ENCODE measurements around the gene GRM8.

Gene GRM8

DNA sequence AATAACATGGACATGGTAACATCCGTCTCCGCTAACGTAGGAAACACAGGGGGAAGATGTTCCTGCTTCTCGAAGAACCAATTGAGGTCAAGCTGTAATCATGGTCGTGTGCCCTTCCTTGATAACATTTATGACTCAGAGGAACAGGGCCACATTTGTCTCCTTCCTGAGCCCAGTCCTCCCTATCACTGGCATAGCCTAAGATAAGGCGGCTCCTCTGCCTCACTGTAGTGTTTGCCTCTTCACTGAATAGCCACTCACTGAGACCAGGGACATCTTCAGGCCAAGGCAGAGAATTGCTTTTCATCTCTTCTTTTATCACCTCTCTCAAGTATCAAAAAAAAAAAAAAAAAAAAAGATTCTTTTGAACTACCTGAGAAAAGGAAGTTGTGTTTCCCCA lies 5.4 kb upstream of the GRM8 start:
- DNase-seq (ENCODE audit: low read depth) = no peak
- H3K4me3 ChIP-seq (ENCODE audit: low read length) = no peak overlapping the region
- TF ChIP-seq, protein P1, sequence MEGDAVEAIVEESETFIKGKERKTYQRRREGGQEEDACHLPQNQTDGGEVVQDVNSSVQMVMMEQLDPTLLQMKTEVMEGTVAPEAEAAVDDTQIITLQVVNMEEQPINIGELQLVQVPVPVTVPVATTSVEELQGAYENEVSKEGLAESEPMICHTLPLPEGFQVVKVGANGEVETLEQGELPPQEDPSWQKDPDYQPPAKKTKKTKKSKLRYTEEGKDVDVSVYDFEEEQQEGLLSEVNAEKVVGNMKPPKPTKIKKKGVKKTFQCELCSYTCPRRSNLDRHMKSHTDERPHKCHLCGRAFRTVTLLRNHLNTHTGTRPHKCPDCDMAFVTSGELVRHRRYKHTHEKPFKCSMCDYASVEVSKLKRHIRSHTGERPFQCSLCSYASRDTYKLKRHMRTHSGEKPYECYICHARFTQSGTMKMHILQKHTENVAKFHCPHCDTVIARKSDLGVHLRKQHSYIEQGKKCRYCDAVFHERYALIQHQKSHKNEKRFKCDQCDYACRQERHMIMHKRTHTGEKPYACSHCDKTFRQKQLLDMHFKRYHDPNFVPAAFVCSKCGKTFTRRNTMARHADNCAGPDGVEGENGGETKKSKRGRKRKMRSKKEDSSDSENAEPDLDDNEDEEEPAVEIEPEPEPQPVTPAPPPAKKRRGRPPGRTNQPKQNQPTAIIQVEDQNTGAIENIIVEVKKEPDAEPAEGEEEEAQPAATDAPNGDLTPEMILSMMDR (IDR thresholded peaks at IDR 0.05; ENCODE audit: insufficient read depth, low read depth, low read length, missing control alignments) = no peak

GRCh38 chr7:127257086-127257485 lies 4.3 kb upstream of the GRM8 start:
- TF ChIP-seq, protein P1 (IDR thresholded peaks at IDR 0.05; ENCODE audit: insufficient read depth, low read depth, low read length, missing control alignments) = no peak
- no peak for DNase-seq (ENCODE audit: low read depth)
- H3K4me3 ChIP-seq (ENCODE audit: low read length) = no peak overlapping the region

DNA sequence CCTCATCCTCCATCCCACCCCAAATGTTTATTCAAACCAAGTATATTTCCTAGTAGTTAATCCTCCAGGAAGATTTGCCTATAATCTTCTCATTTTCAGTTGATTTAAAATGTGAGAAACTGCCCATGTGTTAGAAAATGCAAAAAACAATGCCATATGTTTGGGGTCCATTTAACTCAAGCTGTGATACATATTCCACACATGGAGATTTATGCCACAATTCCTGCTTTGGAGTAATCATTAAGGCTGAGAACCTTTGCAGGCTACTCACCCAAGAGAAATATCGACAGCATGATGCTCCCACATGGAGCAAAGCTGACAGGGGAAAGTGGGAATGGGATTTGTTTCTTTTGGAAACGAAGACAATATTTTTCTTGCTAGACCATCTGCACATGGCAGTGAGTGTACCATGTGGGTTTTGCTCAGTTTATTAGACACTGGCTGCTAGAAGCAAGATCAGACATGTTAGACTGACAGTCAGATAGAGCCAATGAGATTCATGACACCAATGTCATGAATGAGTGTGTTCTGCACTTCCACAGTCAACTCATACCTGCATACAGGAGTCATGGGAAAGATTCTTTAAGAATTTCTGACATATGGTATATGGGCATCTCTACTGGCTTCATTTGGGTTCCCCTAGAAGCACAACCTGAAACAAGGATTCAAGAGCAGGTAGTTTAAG lies 3.4 kb upstream of the GRM8 start:
- no peak overlapping the region for H3K4me3 ChIP-seq (ENCODE audit: low read length)
- DNase-seq (ENCODE audit: low read depth) = peak; percentile 70
- TF ChIP-seq, protein P1 (IDR thresholded peaks at IDR 0.05; ENCODE audit: insufficient read depth, low read depth, low read length, missing control alignments) = no peak

DNA sequence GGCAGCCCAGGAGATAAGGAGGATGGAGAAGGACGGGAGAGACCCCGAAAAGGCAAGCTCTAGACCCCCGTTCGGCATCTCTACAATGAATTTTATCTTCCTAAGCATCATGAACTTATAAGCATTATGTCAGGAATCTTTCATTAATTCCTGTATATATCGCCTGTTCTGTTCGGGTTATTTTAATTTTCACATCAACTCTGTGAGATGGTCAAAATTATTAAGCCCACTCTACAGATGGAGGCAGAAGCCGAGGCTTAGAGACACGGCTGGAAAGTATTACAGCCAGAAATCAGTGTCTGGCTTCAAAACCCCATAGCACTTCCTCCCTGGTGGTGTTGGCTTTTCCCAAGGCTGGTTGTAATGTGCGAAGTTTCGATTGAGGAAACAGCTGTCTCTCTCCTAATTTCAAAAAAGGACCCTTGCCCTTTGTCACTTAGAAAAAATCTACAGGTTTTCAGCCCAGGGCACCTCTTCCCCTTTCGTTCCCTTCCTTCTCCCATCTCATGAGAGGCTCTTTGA lies 1.5 kb upstream of the GRM8 start:
- DNase-seq (ENCODE audit: low read depth) = no peak
- H3K4me3 ChIP-seq (ENCODE audit: low read length) = no peak overlapping the region

GRCh38 chr7:127253281-127254162 lies 781 bp upstream of the GRM8 start:
- TF ChIP-seq, protein P1 (IDR thresholded peaks at IDR 0.05; ENCODE audit: insufficient read depth, low read depth, low read length, missing control alignments) = peak; percentile 62
- H3K4me3 ChIP-seq (ENCODE audit: low read length) = peak overlapping the region; percentile 64
- DNase-seq (ENCODE audit: low read depth) = peak; percentile 56

More for the DNA sequence above, 1.5 kb upstream of the GRM8 start:
- TF ChIP-seq, protein P1 (IDR thresholded peaks at IDR 0.05; ENCODE audit: insufficient read depth, low read depth, low read length, missing control alignments) = no peak

- DNase-seq (ENCODE audit: low read depth) = no peak
- TF ChIP-seq, protein P1 (IDR thresholded peaks at IDR 0.05; ENCODE audit: insufficient read depth, low read depth, low read length, missing control alignments) = no peak
- H3K4me3 ChIP-seq (ENCODE audit: low read length) = peak overlapping the region; percentile 64
Measured at GRCh38 chr7:127252377-127252713, 396 bp downstream of the GRM8 start.

All from epithelial cell of esophagus (primary cell).